ENCODE measurements around the gene BDNF.

GRCh38 chr11:27702811-27703210 lies 2.6 kb upstream of the BDNF start:
- no peak for TF ChIP-seq CTCF (conservative IDR thresholded peaks at IDR 0.05; ENCODE audit: low read length)
- no peak for TF ChIP-seq EZH2phosphoT487 (IDR thresholded peaks at IDR 0.05; ENCODE audit: borderline replicate concordance)
